Measurements from ENCODE around the gene CTAG2. TPM values are rescaled to one million over a fixed set of nuclear protein-coding genes. Genes with fewer than 3 reads are reported as not detected.
"Not testable (repeated sequence)": the region's sequence is repeated elsewhere in the genome, so short reads cannot be mapped to it uniquely, and the experiment has no call there.

CTAG2 gene
- total RNA-seq: not detected

DNA sequence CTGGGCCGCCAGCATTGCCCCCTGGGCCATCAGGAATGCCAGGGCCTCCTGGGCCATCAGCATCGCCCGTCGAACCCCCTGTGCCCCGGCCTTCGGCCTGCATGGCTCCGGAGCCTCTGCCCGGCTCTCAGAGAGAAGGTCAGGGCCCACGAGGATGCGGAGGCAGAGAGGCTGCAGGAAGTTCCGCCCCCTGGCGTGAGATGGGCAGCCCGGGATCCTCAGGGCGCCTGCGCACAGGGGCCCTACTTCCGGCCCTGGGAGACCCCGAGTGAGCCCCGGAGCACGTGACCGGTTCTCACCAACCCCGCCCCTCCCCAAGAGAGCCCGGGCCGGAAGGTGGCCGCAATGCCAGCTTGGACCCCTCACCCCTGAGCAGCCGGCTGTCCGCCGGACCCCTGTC, at the start of gene CTAG2:
CTAG2 (minus strand) TSS at position 167 of the 400 bp plus-strand sequence; CDS start at position 103, 64 bp downstream.
- DNase-seq; ATAC-seq; POLR2A ChIA-PET; H3K27me3 Mint-ChIP-seq; H3K27ac Mint-ChIP-seq; H3K4me1 Mint-ChIP-seq (ENCODE audit: low read depth); CTCF ChIA-PET; H3K36me3 Mint-ChIP-seq (ENCODE audit: low read depth); H3K9me3 Mint-ChIP-seq; H3K4me3 Mint-ChIP-seq; intact Hi-C loops (cut with micrococcal nuclease): not testable (repeated sequence)

DNA sequence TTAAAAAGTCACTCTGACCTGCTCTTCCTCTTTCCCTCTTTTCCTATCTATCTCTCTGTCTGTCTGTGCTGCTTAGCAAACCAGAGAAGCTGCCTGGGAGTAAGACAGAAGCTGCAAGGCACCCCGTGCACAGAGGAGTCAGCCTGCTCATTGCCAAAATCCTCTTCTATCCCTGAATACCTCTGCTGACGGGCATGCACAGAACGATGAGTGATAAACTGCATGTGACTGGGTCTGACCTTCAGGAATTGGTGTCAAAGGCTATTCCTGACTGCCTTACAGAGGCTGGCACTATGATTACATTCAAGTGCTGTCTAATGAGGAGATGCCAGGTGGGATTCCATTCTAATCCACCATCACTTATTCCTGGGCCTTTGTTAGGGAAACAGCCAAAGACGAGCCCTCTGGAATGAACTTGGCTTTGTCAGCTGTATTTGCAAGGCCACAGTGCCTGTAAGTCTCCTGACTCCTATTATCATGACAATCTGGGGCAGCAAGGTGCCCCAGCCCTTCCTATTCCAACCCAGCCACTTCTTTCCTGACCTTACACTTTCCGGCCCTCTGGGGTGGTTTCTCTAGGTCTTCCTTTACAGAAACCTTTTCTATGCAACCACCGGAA, 45.4 kb upstream of the CTAG2 start:
- H3K27me3 Mint-ChIP-seq: no peaks in the 10 kb centered on the region
- no peak overlapping the region for H3K4me3 Mint-ChIP-seq
- DNase-seq: no peak
- CTCF ChIA-PET: no interaction called here
- peaks cover 2% of the 10 kb centered on the region for H3K4me1 Mint-ChIP-seq (ENCODE audit: low read depth)
- ATAC-seq: no peak
- H3K27ac Mint-ChIP-seq: no peak overlapping the region
- POLR2A ChIA-PET: no interaction called here
- intact Hi-C loops (cut with micrococcal nuclease): no loop called here
- no peaks in the 10 kb centered on the region for H3K9me3 Mint-ChIP-seq
- TF ChIP-seq CTCF (IDR thresholded peaks at IDR 0.05): no peak
- peaks cover 10% of the 10 kb centered on the region for H3K36me3 Mint-ChIP-seq (ENCODE audit: low read depth)

DNA sequence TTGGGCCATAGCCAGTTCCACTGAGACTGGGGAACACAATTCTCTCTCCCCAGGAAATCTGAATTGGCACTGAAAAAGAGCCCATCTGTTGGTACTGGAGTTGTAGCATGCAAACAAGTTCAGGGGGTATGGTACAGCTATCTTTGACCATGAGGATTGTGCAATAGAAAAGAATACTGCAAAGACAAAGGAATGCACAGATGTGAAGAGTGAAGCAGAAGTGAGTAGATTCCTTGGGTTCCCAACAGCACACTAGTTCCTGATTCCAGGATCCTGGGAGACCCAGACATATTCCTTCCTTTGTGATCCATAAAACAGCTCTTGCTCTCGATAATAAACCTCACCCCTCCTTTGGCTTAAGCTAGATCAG, 43.3 kb upstream of the CTAG2 start:
- intact Hi-C loops (cut with micrococcal nuclease): no loop called here
- ChIA-PET POLR2A (no interaction called here), CTCF (interaction anchor here (1.0 kb wide), 1 partner anchor 52 kb away, joined by 3 read pairs; no protein-coding TSS in a partner anchor)
- H3K4me1 Mint-ChIP-seq (ENCODE audit: low read depth): peaks cover 8% of the 10 kb centered on the region
- DNase-seq: no peak
- H3K27me3 Mint-ChIP-seq: no peaks in the 10 kb centered on the region
- H3K36me3 Mint-ChIP-seq (ENCODE audit: low read depth): peaks cover 13% of the 10 kb centered on the region
- ATAC-seq: no peak
- no peak overlapping the region for H3K4me3 Mint-ChIP-seq
- H3K27ac Mint-ChIP-seq: no peak overlapping the region
- TF ChIP-seq CTCF (IDR thresholded peaks at IDR 0.05): no peak
- no peaks in the 10 kb centered on the region for H3K9me3 Mint-ChIP-seq

GRCh38 chrX:154695911-154696675, 42.7 kb upstream of the CTAG2 start:
- no peak for TF ChIP-seq CTCF (IDR thresholded peaks at IDR 0.05)
- Mint-ChIP-seq H3K9me3 (no peaks in the 10 kb centered on the region), H3K4me1 (ENCODE audit: low read depth) (peaks cover 8% of the 10 kb centered on the region), H3K27ac (no peak overlapping the region), H3K36me3 (ENCODE audit: low read depth) (peaks cover 13% of the 10 kb centered on the region), H3K27me3 (no peaks in the 10 kb centered on the region), H3K4me3 (no peak overlapping the region)
- POLR2A ChIA-PET: no interaction called here
- intact Hi-C loops (cut with micrococcal nuclease): no loop called here
- CTCF ChIA-PET: interaction anchor here (1.0 kb wide), 1 partner anchor 52 kb away, joined by 3 read pairs; no protein-coding TSS in a partner anchor
- DNase-seq: no peak
- no peak for ATAC-seq

DNA sequence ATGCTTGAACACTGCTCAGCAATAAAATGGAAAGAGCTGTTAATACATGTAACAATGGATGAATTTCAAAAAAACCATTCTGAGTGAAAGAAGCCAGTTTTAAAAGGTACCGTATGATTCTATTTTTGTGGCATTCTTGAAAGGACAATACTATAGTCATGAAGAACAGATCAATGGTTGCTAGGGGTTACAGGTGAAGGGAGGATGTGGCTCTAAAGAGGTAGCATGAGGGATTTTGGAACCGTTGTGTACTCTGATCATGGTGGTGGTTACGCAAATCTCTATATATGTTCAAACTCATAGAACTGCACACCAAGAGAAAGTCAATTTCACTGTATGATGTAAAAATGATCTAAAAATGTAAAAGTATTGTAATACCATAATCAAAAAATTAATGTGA, 40.0 kb upstream of the CTAG2 start:
- intact Hi-C loops (cut with micrococcal nuclease): no loop called here
- H3K9me3 Mint-ChIP-seq: no peaks in the 10 kb centered on the region
- no peak overlapping the region for H3K4me3 Mint-ChIP-seq
- POLR2A ChIA-PET: no interaction called here
- CTCF ChIA-PET: no interaction called here
- H3K27me3 Mint-ChIP-seq: no peaks in the 10 kb centered on the region
- H3K4me1 Mint-ChIP-seq (ENCODE audit: low read depth): peaks cover 8% of the 10 kb centered on the region
- peaks cover 5% of the 10 kb centered on the region for H3K36me3 Mint-ChIP-seq (ENCODE audit: low read depth)
- TF ChIP-seq CTCF (IDR thresholded peaks at IDR 0.05): no peak
- no peak for ATAC-seq
- no peak overlapping the region for H3K27ac Mint-ChIP-seq
- no peak for DNase-seq

GRCh38 chrX:154690438-154690837, 37.1 kb upstream of the CTAG2 start:
- intact Hi-C loops (cut with micrococcal nuclease); H3K27me3 Mint-ChIP-seq: not testable (repeated sequence)
- H3K4me1 Mint-ChIP-seq (ENCODE audit: low read depth): peaks cover 10% of the 10 kb centered on the region

GRCh38 chrX:154672084-154672483, 18.7 kb upstream of the CTAG2 start:
- H3K4me1 Mint-ChIP-seq (ENCODE audit: low read depth); DNase-seq; CTCF ChIA-PET; H3K4me3 Mint-ChIP-seq; H3K27me3 Mint-ChIP-seq; POLR2A ChIA-PET; intact Hi-C loops (cut with micrococcal nuclease); ATAC-seq; H3K36me3 Mint-ChIP-seq (ENCODE audit: low read depth); H3K27ac Mint-ChIP-seq: not testable (repeated sequence)
- peaks cover 10% of the 10 kb centered on the region for H3K9me3 Mint-ChIP-seq

More at GRCh38 chrX:154690438-154690837, 37.1 kb upstream of the CTAG2 start:
- CTCF ChIA-PET; H3K27ac Mint-ChIP-seq; H3K9me3 Mint-ChIP-seq; ATAC-seq; H3K36me3 Mint-ChIP-seq (ENCODE audit: low read depth); H3K4me3 Mint-ChIP-seq; DNase-seq; POLR2A ChIA-PET: not testable (repeated sequence)

DNA sequence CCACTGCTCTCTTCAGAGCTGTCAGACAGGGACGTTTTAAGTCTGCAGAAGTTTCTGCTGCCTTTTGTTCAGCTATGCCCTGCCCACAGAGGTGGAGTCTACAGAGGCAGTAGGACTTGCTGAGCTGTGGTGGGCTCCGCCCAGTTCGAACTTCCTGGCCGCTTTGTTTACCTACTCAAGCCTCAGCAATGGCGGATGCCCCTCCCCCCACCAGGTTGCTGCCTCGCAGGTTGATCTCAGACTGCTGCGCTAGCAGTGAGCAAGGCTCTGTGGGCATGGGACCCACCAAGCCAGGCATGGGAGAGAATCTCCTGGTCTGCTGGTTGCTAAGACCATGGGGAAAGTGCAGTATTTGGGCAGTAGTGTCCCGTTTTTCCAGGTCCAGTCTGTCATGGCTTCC, 17.5 kb upstream of the CTAG2 start:
- CTCF ChIA-PET; intact Hi-C loops (cut with micrococcal nuclease); H3K36me3 Mint-ChIP-seq (ENCODE audit: low read depth); DNase-seq; H3K4me1 Mint-ChIP-seq (ENCODE audit: low read depth); ATAC-seq; H3K4me3 Mint-ChIP-seq; POLR2A ChIA-PET; H3K27ac Mint-ChIP-seq; H3K27me3 Mint-ChIP-seq: not testable (repeated sequence)
- peaks cover 10% of the 10 kb centered on the region for H3K9me3 Mint-ChIP-seq

Measured in activated CD8-positive, alpha-beta T cell treated with anti-CD3 and anti-CD28 coated beads for 36 hours (primary cell).